ENCODE measurements around the gene SLC44A2.

SLC44A2 gene

GRCh38 chr19:10690341-10690781, 65.0 kb downstream of the SLC44A2 start:
- in situ Hi-C loops (cut with HindIII; ENCODE audit: low pct_ligation_motif_present, low pct_unique_long_range_greater_than_20kb, low sequenced_read_pairs) = no loop called here
- DNase-seq = no peak

GRCh38 chr19:10691178-10691881, 66.0 kb downstream of the SLC44A2 start:
- no peak for DNase-seq
- in situ Hi-C loops (cut with HindIII; ENCODE audit: low pct_ligation_motif_present, low pct_unique_long_range_greater_than_20kb, low sequenced_read_pairs) = no loop called here

GRCh38 chr19:10691883-10692282, 66.5 kb downstream of the SLC44A2 start:
- in situ Hi-C loops (cut with HindIII; ENCODE audit: low pct_ligation_motif_present, low pct_unique_long_range_greater_than_20kb, low sequenced_read_pairs) = no loop called here
- no peak for DNase-seq

GRCh38 chr19:10692673-10693264, 67.4 kb downstream of the SLC44A2 start:
- in situ Hi-C loops (cut with HindIII; ENCODE audit: low pct_ligation_motif_present, low pct_unique_long_range_greater_than_20kb, low sequenced_read_pairs) = no loop called here
- no peak for DNase-seq
